Measurements from ENCODE around the gene RBFA. TPM values are rescaled to one million over a fixed set of nuclear protein-coding genes. Genes with fewer than 3 reads are reported as not detected.

RBFA gene
- total and polyA plus RNA-seq, 2 experiments from 2014 or later = 28.4 to 45.1 TPM

GRCh38 chr18:80046961-80047541 lies 12.8 kb downstream of the RBFA start:
- H3K4me1 ChIP-seq (ENCODE audit: low read depth) = no peaks in the 10 kb centered on the region
- no peak overlapping the region for H3K4me3 ChIP-seq
- peaks cover 4% of the 10 kb centered on the region for H3K36me3 ChIP-seq
- no peak for TF ChIP-seq CTCF (IDR thresholded peaks at IDR 0.05; ENCODE audit: low read depth, low read length)
- H3K27me3 ChIP-seq = no peaks in the 10 kb centered on the region
- no peaks in the 10 kb centered on the region for H3K9me3 ChIP-seq (ENCODE audit: low read depth)
- no peak for DNase-seq (ENCODE audit: low read depth in 1 of 2, low spot score in 1 of 2)
- H3K27ac ChIP-seq = no peak overlapping the region

GRCh38 chr18:80050797-80051196 lies 16.6 kb downstream of the RBFA start:
- DNase-seq (ENCODE audit: low read depth in 1 of 2, low spot score in 1 of 2) = no peak
- no peak for TF ChIP-seq CTCF (IDR thresholded peaks at IDR 0.05; ENCODE audit: low read depth, low read length)

GRCh38 chr18:80056095-80056494 lies 21.9 kb downstream of the RBFA start:
- no peak for TF ChIP-seq CTCF (IDR thresholded peaks at IDR 0.05; ENCODE audit: low read depth, low read length)
- Histone ChIP-seq H3K4me3 (no peak overlapping the region), H3K36me3 (no peaks in the 10 kb centered on the region), H3K9me3 (ENCODE audit: low read depth) (no peaks in the 10 kb centered on the region), H3K4me1 (ENCODE audit: low read depth) (no peaks in the 10 kb centered on the region), H3K27me3 (no peaks in the 10 kb centered on the region), H3K27ac (no peak overlapping the region)
- no peak for DNase-seq (ENCODE audit: low read depth in 1 of 2, low spot score in 1 of 2)

More at GRCh38 chr18:80050797-80051196, 16.6 kb downstream of the RBFA start:
- no peaks in the 10 kb centered on the region for H3K9me3 ChIP-seq (ENCODE audit: low read depth)
- H3K27me3 ChIP-seq = no peaks in the 10 kb centered on the region
- H3K4me1 ChIP-seq (ENCODE audit: low read depth) = no peaks in the 10 kb centered on the region
- H3K27ac ChIP-seq = no peak overlapping the region
- H3K4me3 ChIP-seq = no peak overlapping the region
- no peaks in the 10 kb centered on the region for H3K36me3 ChIP-seq

- no peaks in the 10 kb centered on the region for H3K36me3 ChIP-seq
- H3K9me3 ChIP-seq (ENCODE audit: low read depth) = peaks cover 3% of the 10 kb centered on the region
- no peaks in the 10 kb centered on the region for H3K4me1 ChIP-seq (ENCODE audit: low read depth)
- no peaks in the 10 kb centered on the region for H3K27me3 ChIP-seq
- no peak for TF ChIP-seq CTCF (IDR thresholded peaks at IDR 0.05; ENCODE audit: low read depth, low read length)
- no peak overlapping the region for H3K4me3 ChIP-seq
- no peak for DNase-seq (ENCODE audit: low read depth in 1 of 2, low spot score in 1 of 2)
- H3K27ac ChIP-seq = no peak overlapping the region
Observed at GRCh38 chr18:80059945-80060344, 25.7 kb downstream of the RBFA start.

- H3K36me3 ChIP-seq = no peaks in the 10 kb centered on the region
- peaks cover 3% of the 10 kb centered on the region for H3K9me3 ChIP-seq (ENCODE audit: low read depth)
- H3K4me3 ChIP-seq = no peak overlapping the region
- no peak for TF ChIP-seq CTCF (IDR thresholded peaks at IDR 0.05; ENCODE audit: low read depth, low read length)
- no peaks in the 10 kb centered on the region for H3K4me1 ChIP-seq (ENCODE audit: low read depth)
- H3K27ac ChIP-seq = no peak overlapping the region
- DNase-seq (ENCODE audit: low read depth in 1 of 2, low spot score in 1 of 2) = no peak
- H3K27me3 ChIP-seq = no peaks in the 10 kb centered on the region
Observed at GRCh38 chr18:80065705-80066104, 31.5 kb downstream of the RBFA start.
